G401.6 (cell line): ENCODE measurements around the gene MEIS2.

Experiments
- FAIRE-seq: peaks from 2 replicates; lab custom pipeline; 2012; peaks lifted over from hg19 to GRCh38; lab: Jason Lieb, UNC

MEIS2 gene

DNA sequence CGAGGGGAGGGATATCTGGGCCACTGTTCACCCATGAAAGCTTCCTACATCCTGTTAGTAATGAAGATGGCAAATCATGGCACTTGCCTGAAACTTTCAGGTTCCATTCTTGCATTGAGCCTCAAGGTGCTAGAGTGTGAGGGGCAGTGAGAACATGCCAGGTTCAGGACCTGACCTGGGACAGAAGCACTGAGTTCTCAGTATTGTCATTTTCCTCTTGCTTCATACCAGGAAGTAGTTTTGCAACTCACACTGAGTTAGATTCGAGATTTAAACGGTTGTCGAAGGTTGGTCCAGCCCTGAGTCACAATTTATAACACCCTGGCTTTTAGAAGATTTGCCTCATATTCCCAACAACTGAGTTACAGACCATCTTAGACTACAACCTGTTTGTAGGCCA is 11.8 kb upstream of the MEIS2 start:
- no peak for FAIRE-seq

GRCh38 chr15:37111427-37111717 is 11.0 kb upstream of the MEIS2 start:
- FAIRE-seq: no peak

- FAIRE-seq: peak; percentile 86
Observed at GRCh38 chr15:37109872-37110572, 9.7 kb upstream of the MEIS2 start.

GRCh38 chr15:37109168-37109871 is 9.0 kb upstream of the MEIS2 start:
- FAIRE-seq: peak; percentile 6

DNA sequence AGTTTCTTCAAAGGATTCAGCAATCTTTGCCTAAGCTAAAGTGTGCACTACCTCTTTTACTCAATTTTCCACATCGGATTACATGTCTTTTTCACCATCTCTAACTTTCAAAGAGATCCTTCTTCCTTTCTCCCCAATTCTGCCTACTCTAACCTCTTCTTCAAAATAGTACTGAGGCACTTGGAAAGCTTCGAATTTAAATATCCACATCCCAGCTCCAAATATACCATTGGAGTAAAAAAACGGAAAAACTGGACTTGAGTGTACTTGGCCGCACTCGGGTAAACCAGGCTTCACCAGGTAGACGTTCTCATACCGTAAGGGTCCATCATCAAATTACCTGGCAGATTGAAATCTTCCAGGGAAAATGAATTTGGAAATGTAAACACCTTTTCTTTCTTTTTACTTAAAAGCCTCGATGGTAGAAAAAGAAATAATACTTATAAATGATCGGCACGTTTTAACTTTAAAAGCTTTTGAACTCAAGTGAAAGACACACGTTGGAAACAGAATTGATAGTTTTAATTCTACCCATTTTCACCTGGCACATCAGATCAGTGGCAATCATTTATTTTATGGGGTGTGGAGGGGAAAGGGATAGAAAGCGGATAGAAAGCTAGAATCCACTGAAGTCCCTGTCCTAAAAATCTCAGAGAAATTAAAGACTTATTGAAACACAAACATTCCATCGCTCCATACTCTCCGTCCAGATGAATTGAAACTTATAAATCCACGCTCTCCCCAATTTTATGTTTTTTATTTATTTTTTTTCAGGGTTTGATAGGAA is 8.2 kb upstream of the MEIS2 start:
- peak; percentile 65 for FAIRE-seq

DNA sequence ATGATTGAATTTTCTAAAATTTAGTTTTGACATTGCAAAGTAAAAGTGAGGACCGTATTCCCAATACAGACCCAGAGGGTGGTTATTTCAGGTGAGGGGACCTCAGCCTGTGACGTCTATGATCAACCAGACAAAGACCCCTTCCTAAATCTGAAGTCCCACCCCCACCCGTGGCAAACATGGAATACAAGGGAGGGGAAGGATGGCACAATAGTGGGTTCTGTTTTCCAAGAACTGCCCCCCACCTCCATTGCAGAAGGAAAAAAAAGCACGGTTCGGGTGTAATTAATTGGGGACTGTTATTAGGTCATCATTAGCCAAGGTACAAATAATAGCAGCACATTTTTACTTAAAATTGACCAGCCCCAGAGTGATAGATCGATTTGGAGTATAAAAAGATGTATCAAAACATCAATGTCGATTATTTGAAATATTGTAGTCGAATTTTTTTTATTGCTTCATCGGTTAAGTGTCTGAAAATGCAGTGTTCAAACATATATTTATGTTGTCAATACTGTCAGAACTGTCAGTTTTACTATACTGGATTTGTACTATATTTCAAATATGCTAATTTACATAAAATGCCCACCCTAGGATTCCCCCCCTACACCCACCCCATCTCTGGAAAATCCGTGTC is 7.5 kb upstream of the MEIS2 start:
- FAIRE-seq: no peak

DNA sequence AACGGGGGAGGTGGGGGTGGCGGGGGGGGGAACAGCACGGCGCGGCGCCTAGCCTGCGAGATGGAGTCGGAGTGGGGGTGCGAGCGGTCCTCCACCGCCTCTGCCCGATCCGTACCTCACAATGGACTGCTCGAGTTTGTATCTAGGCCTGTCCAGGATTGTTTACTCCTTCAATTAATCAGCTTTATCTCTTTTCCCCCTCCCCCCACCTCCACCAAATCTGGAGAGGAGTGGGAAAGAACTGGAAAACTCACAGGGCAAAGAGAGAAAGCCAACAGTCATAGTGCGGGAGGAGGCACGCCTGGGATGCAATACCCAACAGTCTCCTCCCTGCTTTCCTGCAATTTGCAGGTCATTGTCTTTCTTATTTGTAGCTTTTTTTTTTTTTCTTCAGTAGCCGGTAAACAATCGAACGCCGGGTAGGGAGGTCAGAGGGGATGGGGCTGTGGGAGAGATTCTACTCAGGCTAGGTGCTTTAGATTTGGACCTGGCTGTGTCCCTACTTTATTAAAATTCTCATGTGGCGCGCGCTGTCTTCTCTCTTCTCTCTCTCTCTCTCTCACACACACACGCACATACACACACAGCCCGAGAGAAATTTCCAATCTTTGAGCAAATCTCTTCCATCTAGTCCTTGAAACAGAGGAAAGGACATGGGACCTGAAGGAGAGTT is 6.9 kb upstream of the MEIS2 start:
- no peak for FAIRE-seq

- FAIRE-seq: peak; percentile 75
Observed at GRCh38 chr15:37106490-37107001, 6.2 kb upstream of the MEIS2 start.

DNA sequence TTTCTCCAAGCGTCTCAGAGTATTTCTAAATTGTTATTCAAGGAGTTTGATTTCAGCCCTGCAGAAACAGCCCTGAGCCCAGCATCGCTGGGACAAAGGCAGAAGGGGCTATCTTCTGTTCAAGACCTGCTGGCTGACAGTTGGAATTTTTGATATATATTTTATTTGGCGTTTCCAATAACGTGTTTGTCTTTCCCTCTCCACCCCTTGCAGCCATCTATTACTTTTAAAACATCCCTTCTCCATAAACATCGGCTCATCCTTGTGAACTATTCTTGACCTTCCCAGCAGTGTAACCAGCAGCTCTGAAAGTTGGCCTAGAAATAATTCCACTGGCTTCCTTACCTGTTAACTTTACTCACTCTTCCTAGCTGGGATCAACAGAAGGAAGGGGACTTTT is 5.5 kb upstream of the MEIS2 start:
- FAIRE-seq: no peak

DNA sequence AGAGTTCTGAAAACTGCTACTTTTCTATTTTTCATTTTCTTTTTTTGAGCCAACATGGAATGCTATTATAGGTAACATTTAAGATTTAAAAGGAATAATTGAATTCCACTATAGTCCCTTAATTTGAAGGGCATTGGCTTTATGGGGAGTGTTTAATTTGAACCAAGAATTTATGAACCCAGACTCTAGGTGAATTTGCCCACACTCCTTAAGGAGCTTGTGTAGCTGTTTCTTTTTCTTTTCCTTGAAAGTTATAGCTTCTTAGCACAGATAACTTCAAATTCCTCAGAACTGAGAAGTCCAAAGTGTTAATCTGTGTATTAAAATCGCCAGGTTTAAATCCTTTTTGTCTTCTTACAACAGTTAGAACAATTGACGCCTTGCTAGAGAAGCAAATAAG is 4.7 kb upstream of the MEIS2 start:
- FAIRE-seq: peak; percentile 93

DNA sequence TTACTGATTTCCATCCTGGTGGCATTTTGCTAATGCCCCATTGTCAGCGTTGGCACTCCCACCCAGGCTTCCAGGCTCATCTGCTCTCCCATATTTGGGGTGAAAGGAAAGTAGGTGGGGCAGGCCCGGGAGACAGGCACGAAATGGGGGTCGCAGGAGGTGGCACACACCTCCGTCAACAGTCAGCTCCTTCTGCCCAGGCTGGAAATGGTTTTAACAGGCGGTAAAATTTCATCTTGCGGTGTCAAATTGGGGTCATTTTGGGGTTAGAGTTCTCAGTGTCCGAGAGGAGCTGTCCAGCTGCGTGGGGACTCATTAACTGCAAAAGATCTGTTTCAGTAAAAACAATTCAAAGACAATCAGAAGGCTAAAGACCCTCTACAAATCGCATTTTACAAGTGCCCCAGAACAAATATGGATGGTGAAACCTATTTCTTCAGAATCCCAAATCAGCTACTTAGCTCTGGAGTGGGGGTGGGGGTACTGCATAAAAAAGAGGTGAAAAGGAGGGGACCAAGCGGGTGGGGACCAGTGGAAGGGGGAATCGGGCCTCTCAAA is 4.2 kb upstream of the MEIS2 start:
- no peak for FAIRE-seq

- FAIRE-seq: peak; percentile 79
Observed at GRCh38 chr15:37103475-37104423, 3.4 kb upstream of the MEIS2 start.

GRCh38 chr15:37103163-37103435 is 2.8 kb upstream of the MEIS2 start:
- FAIRE-seq: peak; percentile 67

DNA sequence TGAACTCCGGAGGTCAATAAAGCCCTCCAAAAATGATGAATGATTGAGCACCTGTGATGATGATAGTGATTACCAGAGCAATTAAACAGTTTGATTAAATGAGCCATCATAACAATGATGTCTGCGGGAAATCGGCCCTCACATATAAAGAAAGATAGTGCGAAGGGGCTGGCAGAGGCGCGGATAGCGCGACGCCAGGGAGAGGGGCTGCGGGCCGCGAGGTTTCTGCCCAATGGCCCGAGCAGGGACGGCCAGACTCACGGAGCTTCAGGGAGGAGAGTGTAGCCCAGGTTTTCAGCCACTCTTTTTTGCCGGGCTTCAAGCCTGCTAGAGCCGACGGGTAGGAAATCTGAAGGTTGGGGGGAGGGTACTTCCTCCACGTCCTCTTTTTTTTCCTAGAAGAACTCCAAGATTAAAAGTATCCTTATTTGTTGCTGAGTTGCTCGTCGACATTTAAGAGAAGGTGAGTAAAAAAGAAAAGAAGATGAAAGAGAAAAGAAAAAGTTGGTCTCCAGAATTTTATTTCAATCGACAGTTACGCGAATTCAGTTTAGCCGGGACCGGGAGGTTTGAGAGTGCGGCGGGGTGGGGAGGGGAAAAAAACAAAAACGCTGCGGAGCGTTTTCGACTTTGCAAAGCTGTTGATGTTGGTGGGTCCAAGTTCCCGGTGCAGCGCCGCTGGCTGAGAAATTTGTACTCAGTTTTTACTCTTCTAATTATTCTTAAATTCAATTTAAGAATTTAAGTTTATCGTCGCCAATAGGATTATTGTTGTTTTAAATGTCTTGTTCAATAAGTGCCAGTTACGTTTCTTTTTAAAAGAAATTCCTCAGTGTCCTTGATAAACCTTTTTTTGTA is 2.2 kb upstream of the MEIS2 start:
- FAIRE-seq: no peak

- no peak for FAIRE-seq
Observed at GRCh38 chr15:37101980-37102304, 1.6 kb upstream of the MEIS2 start.

DNA sequence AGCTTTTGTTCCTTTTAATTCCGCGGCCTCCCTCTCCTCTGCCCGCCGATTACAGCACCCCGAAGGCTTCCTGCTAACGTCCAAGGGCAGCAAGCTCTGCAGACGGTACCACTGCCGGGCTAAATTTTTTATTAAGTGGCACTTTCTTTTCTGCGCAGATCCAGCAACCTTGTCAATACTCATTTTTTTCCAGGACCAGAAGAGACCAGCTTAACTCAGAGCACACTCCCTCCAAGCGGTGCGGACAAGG is 542 bp upstream of the MEIS2 start:
- no peak for FAIRE-seq

DNA sequence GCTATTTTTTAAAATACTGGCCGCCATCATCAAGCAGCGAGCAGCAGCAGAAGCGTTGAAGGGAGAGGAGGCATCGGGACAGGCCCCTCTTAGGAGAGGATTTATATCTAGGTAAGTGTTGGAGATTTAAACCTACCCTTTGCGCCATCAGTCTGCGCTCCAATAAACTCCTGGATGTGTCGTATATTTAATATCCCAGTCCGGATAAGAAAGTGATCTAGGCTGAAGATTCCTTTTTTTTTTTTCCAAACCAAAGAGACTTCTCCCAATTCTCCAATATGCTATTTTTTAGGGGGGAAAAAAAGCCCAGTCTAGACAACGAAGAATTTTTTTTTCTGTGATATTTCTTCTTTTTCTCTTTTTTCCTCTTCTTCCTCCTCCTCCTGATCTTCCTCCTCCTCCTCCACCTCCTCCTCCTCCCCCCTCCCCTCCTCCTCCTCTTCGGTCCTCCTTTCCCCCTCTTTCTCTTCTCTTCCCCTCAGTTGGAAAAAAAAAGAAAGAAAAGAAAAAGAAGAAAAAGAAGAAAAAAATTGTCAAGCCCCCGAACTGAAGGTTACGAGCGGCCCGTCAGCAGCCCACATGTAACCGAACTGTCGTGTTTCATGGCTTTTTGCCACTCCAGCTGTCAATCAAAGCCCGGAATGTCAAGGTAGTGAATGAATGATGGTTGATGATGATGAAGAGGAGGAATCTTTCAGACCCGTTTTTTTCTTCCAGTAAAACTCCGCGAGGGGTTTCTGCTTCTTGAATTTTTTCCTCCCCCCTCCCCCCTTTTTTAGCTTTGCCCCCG is 835 bp downstream of the MEIS2 start:
- no peak for FAIRE-seq

DNA sequence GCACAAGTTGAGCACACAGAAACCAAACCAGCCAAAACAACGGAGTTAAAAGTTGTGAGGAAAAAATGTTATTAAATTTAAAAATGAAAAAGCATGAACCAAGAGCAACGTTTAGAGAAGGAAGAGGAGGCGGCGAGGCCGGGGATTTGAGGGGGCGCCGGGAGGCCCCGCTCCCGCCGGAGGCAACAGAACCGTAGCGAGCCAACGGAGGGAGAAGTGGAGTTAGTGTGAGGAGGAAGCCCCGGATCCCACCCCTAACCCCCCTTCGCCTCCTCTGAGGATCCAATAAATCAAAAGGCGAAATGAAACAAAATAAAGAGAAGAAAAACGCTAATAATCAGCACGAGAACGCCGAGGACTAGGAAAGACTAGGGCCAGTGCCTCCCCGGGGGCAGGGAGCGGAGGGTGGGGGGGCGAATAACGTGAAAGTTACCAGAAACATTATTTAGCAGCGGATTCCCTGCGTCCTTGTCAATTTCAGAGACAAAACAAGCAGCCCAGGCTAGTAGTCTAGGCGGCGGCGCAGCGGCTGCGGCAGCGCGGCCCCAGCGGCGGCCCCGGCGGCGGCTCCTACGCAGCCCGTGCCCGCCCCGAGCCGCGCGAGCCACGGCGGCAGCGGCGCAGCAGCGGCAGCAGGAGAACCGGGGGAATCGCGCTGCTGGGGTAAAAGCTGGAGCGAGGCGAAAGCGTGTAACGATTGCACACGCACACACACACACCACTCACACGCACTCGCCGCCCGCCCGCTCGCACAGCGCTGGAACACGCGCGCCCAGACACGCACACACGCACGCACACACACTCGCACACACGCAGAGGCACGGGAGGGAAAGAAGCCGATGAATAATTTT is 1.7 kb downstream of the MEIS2 start:
- FAIRE-seq: no peak
